Uterus (tissue), 4 donors: Measurements from ENCODE around the gene TTC3. TPM values are rescaled to one million over a fixed set of nuclear protein-coding genes. Genes with fewer than 3 reads are reported as not detected.

Source experiments
- DNase-seq, 2 donors: peaks; one replicate each; pipeline ENCODE4 v3.0.0-alpha.2; 2019 to 2020
- H3K27ac ChIP-seq, 2 donors: fragments of 200-600 bp; sonication (generic); 1 replicate in 1 of 2; 2 replicates in 1 of 2; pipeline ENCODE4 v1.5.1; 2016 to 2018
- H3K27me3 ChIP-seq, 2 donors: fragments of 200-600 bp; sonication (generic); one replicate each; pipeline ENCODE4 v1.5.1; 2018 to 2019; ENCODE audit warnings: control low read depth in 1 of 2
- H3K36me3 ChIP-seq, 2 donors: fragments of 200-600 bp; sonication (generic); one replicate each; pipeline ENCODE4 v1.5.1; 2019; ENCODE audit warnings: control low read depth in 1 of 2
- H3K4me1 ChIP-seq, 2 donors: fragments of 200-600 bp; sonication (generic); one replicate each; pipeline ENCODE4 v1.5.1; 2018 to 2019; ENCODE audit warnings: control low read depth in 1 of 2
- H3K4me3 ChIP-seq, 2 donors: fragments of 200-600 bp; sonication (generic); 1 replicate in 1 of 2; 2 replicates in 1 of 2; pipeline ENCODE4 v1.5.1; 2018 to 2019; ENCODE audit warnings: mild to moderate bottlenecking in 1 of 2
- H3K9me3 ChIP-seq, 2 donors: fragments of 200-600 bp; sonication (generic); one replicate each; pipeline ENCODE4 v1.5.1; 2019; ENCODE audit warnings: control low read depth in 1 of 2
- POLR2A ChIP-seq, 2 donors: fragments of 450-650 bp; IDR thresholded peaks; one replicate each; pipeline ENCODE4 v1.6.1; 2016; ENCODE audit warnings: antibody characterized with exemption in 2 of 2, mild to moderate bottlenecking in 1 of 2, moderate library complexity in 1 of 2
- intact Hi-C: fragments of 100-400 bp; cut with DNase I; formaldehyde crosslinking; loops from one replicate; pipeline ENCODE4 v1.15.1; 2023; ENCODE audit warnings: low total_unique reads
- total RNA-seq, 4 donors: library from RNA; depleted of rRNA in 3 of 4; stranded (reverse); fragments of >200 nt in 3 of 4; gene quantifications; one replicate each; pipeline versions ENCODE4 v1.1.0 to v1.2.4, GENCODE V29; 2014 to 2023
- TF ChIP-seq, protein P1 (sequence below), 4 experiments: fragments of 200-600 bp in 2 of 4; fragments of 450-650 bp in 2 of 4; sonication (generic) in 2 of 4; IDR thresholded peaks; one replicate each; pipeline ENCODE4 v1.5.1; 2016 to 2019; ENCODE audit warnings: antibody characterized with exemption in 4 of 4, mild to moderate bottlenecking in 2 of 4, moderate library complexity in 1 of 4
- donor health status: DM: yes; HTN: yes; CAD: no.

TTC3 gene
- total RNA-seq, 4 donors from 2014 or later = 104 to 522 (median 193) TPM

DNA sequence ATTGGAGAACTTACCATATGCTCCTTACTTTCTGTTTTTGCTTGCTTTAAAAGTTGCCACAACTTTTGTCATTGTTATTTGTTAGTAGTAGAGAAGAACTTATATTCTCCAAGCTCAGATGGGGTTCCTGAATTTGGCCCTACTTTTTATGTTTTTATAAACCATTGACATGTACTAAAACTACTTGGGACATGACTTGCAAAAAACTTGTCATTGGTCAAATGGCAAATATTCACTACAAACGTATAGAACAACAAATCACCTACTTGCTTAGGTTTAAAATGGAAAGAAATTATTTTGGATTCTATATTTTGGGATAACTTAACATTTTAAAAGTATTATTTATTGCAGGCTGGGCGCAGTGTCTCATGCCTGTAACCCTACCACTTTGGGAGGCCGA is 32.8 kb upstream of the TTC3 start:
- Histone ChIP-seq H3K4me1 (no peaks in the 10 kb centered on the region), H3K27ac (no peak overlapping the region), H3K36me3 (no peaks in the 10 kb centered on the region), H3K9me3 (no peaks in the 10 kb centered on the region), H3K4me3 (no peak overlapping the region), H3K27me3 (no peaks in the 10 kb centered on the region)
- no peak for TF ChIP-seq POLR2A (IDR thresholded peaks at IDR 0.05)
- TF ChIP-seq, protein P1, sequence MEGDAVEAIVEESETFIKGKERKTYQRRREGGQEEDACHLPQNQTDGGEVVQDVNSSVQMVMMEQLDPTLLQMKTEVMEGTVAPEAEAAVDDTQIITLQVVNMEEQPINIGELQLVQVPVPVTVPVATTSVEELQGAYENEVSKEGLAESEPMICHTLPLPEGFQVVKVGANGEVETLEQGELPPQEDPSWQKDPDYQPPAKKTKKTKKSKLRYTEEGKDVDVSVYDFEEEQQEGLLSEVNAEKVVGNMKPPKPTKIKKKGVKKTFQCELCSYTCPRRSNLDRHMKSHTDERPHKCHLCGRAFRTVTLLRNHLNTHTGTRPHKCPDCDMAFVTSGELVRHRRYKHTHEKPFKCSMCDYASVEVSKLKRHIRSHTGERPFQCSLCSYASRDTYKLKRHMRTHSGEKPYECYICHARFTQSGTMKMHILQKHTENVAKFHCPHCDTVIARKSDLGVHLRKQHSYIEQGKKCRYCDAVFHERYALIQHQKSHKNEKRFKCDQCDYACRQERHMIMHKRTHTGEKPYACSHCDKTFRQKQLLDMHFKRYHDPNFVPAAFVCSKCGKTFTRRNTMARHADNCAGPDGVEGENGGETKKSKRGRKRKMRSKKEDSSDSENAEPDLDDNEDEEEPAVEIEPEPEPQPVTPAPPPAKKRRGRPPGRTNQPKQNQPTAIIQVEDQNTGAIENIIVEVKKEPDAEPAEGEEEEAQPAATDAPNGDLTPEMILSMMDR (IDR thresholded peaks at IDR 0.05) = no peak
- no peak for DNase-seq
- intact Hi-C loops = no loop called here

DNA sequence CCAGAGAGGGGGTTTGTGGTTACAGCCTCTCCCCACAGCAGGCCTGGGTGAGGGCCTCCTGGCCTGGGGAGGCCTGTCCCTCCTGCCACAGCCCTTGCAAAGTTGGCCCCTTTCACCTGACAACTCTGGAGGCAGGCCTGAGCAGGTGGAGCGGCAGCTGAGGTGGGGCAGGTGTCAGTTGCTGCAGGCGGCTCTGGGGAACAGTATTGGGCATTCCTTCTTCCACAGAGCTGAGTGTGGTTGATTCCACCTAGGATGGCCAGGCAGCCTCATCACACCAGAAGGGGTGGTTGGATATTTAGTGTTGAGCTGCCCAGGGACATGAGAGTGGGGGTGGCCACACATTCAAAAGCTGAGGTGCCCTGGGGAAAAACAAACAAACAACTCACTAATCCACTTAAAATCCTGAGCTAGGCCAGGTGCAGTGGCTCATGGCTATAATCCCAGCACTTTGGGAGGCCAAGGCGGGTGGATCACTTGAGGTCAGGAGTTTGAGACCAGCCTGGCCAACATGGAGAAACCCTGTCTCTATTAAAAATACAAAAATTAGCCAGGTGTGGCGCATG is 31.3 kb upstream of the TTC3 start:
- Histone ChIP-seq H3K4me1 (no peaks in the 10 kb centered on the region), H3K9me3 (no peaks in the 10 kb centered on the region), H3K27me3 (no peaks in the 10 kb centered on the region), H3K4me3 (no peak overlapping the region), H3K36me3 (no peaks in the 10 kb centered on the region), H3K27ac (no peak overlapping the region)
- no peak for DNase-seq
- intact Hi-C loops = no loop called here
- TF ChIP-seq POLR2A (IDR thresholded peaks at IDR 0.05) = no peak
- TF ChIP-seq, protein P1 (IDR thresholded peaks at IDR 0.05) = no peak

GRCh38 chr21:37043818-37044217 is 29.2 kb upstream of the TTC3 start:
- no peak for TF ChIP-seq POLR2A (IDR thresholded peaks at IDR 0.05)
- TF ChIP-seq, protein P1 (IDR thresholded peaks at IDR 0.05) = no peak
- Histone ChIP-seq H3K27ac (no peak overlapping the region), H3K27me3 (no peaks in the 10 kb centered on the region), H3K4me3 (no peak overlapping the region), H3K36me3 (no peaks in the 10 kb centered on the region), H3K9me3 (no peaks in the 10 kb centered on the region), H3K4me1 (no peaks in the 10 kb centered on the region)
- DNase-seq = no peak
- intact Hi-C loops = no loop called here

DNA sequence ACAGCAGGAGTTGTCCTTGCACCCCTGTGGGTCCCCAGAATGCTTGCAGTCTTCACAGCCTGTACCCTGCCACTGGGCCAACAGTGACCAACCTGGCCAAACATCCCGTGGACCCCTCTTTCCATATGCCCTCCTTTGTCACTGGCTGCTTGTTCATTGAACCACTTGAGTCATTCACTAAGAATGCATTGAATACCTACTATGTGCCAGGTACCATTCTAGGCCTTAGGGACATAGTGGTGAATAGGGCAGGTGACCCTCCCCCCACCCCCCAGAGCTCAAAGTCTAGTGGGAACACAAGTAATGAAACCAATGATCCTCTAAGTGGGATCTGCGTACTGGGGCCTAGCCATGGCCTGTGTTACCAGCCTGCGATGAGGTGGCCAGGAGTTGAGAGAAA is 28.4 kb upstream of the TTC3 start:
- no peak overlapping the region for H3K27ac ChIP-seq
- H3K4me1 ChIP-seq = no peaks in the 10 kb centered on the region
- H3K36me3 ChIP-seq = no peaks in the 10 kb centered on the region
- H3K4me3 ChIP-seq = no peak overlapping the region
- TF ChIP-seq, protein P1 (IDR thresholded peaks at IDR 0.05) = no peak
- TF ChIP-seq POLR2A (IDR thresholded peaks at IDR 0.05) = no peak
- DNase-seq = no peak
- intact Hi-C loops = no loop called here
- H3K9me3 ChIP-seq = no peaks in the 10 kb centered on the region
- H3K27me3 ChIP-seq = no peaks in the 10 kb centered on the region

DNA sequence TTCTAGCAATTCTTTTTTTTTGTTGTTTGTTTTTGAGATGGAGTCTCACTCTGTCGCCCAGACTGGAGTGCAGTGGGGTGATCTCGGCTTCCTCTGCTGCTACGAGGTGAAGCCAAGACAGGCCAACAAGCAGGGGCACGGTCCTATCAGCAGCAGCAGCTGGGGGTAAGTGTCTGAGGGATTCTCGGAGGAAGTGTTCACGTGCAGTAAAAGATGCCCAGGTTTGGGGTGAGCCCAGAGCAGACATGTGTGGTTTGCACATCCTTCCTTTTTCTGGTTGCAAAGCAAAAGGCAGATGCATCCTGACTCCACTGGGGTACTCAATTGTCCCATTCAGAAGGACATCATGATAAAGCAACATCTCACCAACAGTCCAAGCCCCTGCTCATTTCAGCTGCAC is 27.9 kb upstream of the TTC3 start:
- H3K9me3 ChIP-seq = no peaks in the 10 kb centered on the region

More for the DNA sequence above, 27.9 kb upstream of the TTC3 start:
- Histone ChIP-seq H3K27ac (no peak overlapping the region), H3K27me3 (no peaks in the 10 kb centered on the region), H3K36me3 (no peaks in the 10 kb centered on the region), H3K4me3 (no peak overlapping the region), H3K4me1 (no peaks in the 10 kb centered on the region)
- no peak for TF ChIP-seq POLR2A (IDR thresholded peaks at IDR 0.05)
- TF ChIP-seq, protein P1 (IDR thresholded peaks at IDR 0.05) = no peak
- intact Hi-C loops = no loop called here
- DNase-seq = no peak
